Smooth muscle cell (in vitro differentiated cells): ENCODE data around the gene TMEM258. TPM values are rescaled to one million over a fixed set of nuclear protein-coding genes. Genes with fewer than 3 reads are reported as not detected.

ENCODE experiments used
- DNase-seq: peaks from one replicate; lab custom pipeline; 2025; ENCODE audit not compliant: unreplicated experiment; lab: John Stamatoyannopoulos, UW
- H2AFZ ChIP-seq: fragments of 200-600 bp; sonication (generic); 2 replicates; pipeline ENCODE4 v1.6.0; 2016; ENCODE audit warnings: antibody characterized with exemption, low read depth, mild to moderate bottlenecking
- H3F3A ChIP-seq: fragments of 200-600 bp; sonication (generic); 2 replicates; pipeline ENCODE4 v1.6.0; 2017; ENCODE audit warnings: antibody characterized with exemption, low read depth
- H3K27ac ChIP-seq: fragments of 200-600 bp; sonication (generic); 2 replicates; pipeline ENCODE4 v1.5.1; 2016; ENCODE audit warnings: low read depth, mild to moderate bottlenecking
- H3K27me3 ChIP-seq: fragments of 200-600 bp; sonication (generic); 2 replicates; pipeline ENCODE4 v1.6.1; 2016; ENCODE audit warnings: low read depth, mild to moderate bottlenecking
- H3K36me3 ChIP-seq: fragments of 200-600 bp; sonication (generic); 2 replicates; pipeline ENCODE4 v1.5.1; 2016; ENCODE audit warnings: low read depth
- H3K4me1 ChIP-seq: fragments of 200-600 bp; sonication (generic); 2 replicates; pipeline ENCODE4 v1.5.1; 2016; ENCODE audit warnings: low read depth
- H3K4me2 ChIP-seq: fragments of 200-600 bp; sonication (generic); 2 replicates; pipeline ENCODE4 v1.6.0; 2016; ENCODE audit warnings: mild to moderate bottlenecking
- H3K4me3 ChIP-seq: fragments of 200-600 bp; sonication (generic); 2 replicates; pipeline ENCODE4 v1.5.1; 2016; ENCODE audit warnings: mild to moderate bottlenecking
- H3K79me2 ChIP-seq: fragments of 200-600 bp; sonication (generic); 2 replicates; pipeline ENCODE4 v1.6.0; 2016; ENCODE audit warnings: low read depth, mild to moderate bottlenecking
- H3K9ac ChIP-seq: fragments of 200-600 bp; sonication (generic); 2 replicates; pipeline ENCODE4 v1.6.0; 2016; ENCODE audit warnings: low read depth
- H3K9me3 ChIP-seq: fragments of 200-600 bp; sonication (generic); replicated peaks from 2 replicates; pipeline ENCODE4 v1.5.1; 2016; ENCODE audit warnings: low read depth
- H4K20me1 ChIP-seq: fragments of 200-600 bp; sonication (generic); 2 replicates; pipeline ENCODE4 v1.6.0; 2016; ENCODE audit warnings: low read depth
- CTCF ChIP-seq: fragments of 200-600 bp; sonication (generic); IDR thresholded peaks from 2 replicates; pipeline ENCODE4 v1.5.1; 2017; ENCODE audit warnings: borderline replicate concordance, mild to moderate bottlenecking, antibody characterized with exemption; ENCODE audit not compliant: insufficient read depth, poor library complexity, severe bottlenecking
- whole genome bisulfite sequencing: methylation state at CpG from one replicate; pipeline ENCODE4 v1.1.7; 2016; ENCODE audit warnings: low lambda C conversion rate; 5-methylcytosine and 5-hydroxymethylcytosine counted together
- polyA plus RNA-seq: library from polyadenylated mRNA; unstranded; fragments of >200 nt; fragmentation: Nextera tagmentation; extraction: Ambion mirVana; gene quantifications from 2 replicates; pipeline ENCODE4 v1.2.1, GENCODE V29; 2016
- total RNA-seq: library from RNA; depleted of rRNA; stranded (reverse); fragments of >200 nt; gene quantifications from 2 replicates; pipeline ENCODE4 v1.2.3, GENCODE V29; 2014

Gene TMEM258
- total and polyA plus RNA-seq, 2 experiments from 2014 or later, result 118 to 300 TPM

- no peaks in the 10 kb centered on the region for H3K79me2 ChIP-seq
- peaks cover 10% of the 10 kb centered on the region for H4K20me1 ChIP-seq
- WGBS, result 92% methylated on average over 5 of the region's 9 CpGs
- no peaks in the 10 kb centered on the region for H3K4me1 ChIP-seq
- H3F3A ChIP-seq, result peaks cover under 1% of the 10 kb centered on the region
- no peak overlapping the region for H3K4me3 ChIP-seq
- DNase-seq, result no peak
- no peaks in the 10 kb centered on the region for H3K27me3 ChIP-seq
- no peak for TF ChIP-seq CTCF
- no peak overlapping the region for H3K9ac ChIP-seq
- no peak overlapping the region for H2AFZ ChIP-seq
- no peaks in the 10 kb centered on the region for H3K9me3 ChIP-seq
- H3K4me2 ChIP-seq, result no peak overlapping the region
- H3K27ac ChIP-seq, result no peak overlapping the region
- no peaks in the 10 kb centered on the region for H3K36me3 ChIP-seq
Observed at GRCh38 chr11:61780581-61781162, 11.7 kb downstream of the TMEM258 start.

- DNase-seq, result no peak
- no peaks in the 10 kb centered on the region for H3F3A ChIP-seq
- H3K4me3 ChIP-seq, result no peak overlapping the region
- H3K36me3 ChIP-seq, result no peaks in the 10 kb centered on the region
- no peaks in the 10 kb centered on the region for H3K79me2 ChIP-seq
- H3K4me1 ChIP-seq, result no peaks in the 10 kb centered on the region
- H3K4me2 ChIP-seq, result no peak overlapping the region
- 94% methylated on average over 14 of the region's 14 CpGs for WGBS
- peaks cover 10% of the 10 kb centered on the region for H4K20me1 ChIP-seq
- no peaks in the 10 kb centered on the region for H3K9me3 ChIP-seq
- H3K27me3 ChIP-seq, result no peaks in the 10 kb centered on the region
- H3K9ac ChIP-seq, result no peak overlapping the region
- H2AFZ ChIP-seq, result no peak overlapping the region
- no peak for TF ChIP-seq CTCF
- H3K27ac ChIP-seq, result no peak overlapping the region
Observed at GRCh38 chr11:61779666-61780525, 12.5 kb downstream of the TMEM258 start.

- 92% methylated on average over 23 of the region's 24 CpGs for WGBS
- no peak overlapping the region for H3K4me2 ChIP-seq
Observed at GRCh38 chr11:61778920-61779650, 13.3 kb downstream of the TMEM258 start.

More at GRCh38 chr11:61778920-61779650, 13.3 kb downstream of the TMEM258 start:
- no peaks in the 10 kb centered on the region for H3K79me2 ChIP-seq
- no peak overlapping the region for H3K27ac ChIP-seq
- no peak overlapping the region for H3K4me3 ChIP-seq
- H4K20me1 ChIP-seq, result peaks cover 6% of the 10 kb centered on the region
- H3K27me3 ChIP-seq, result no peaks in the 10 kb centered on the region
- H3K4me1 ChIP-seq, result no peaks in the 10 kb centered on the region
- H3K9me3 ChIP-seq, result no peaks in the 10 kb centered on the region
- no peak for TF ChIP-seq CTCF
- no peak overlapping the region for H3K9ac ChIP-seq
- no peaks in the 10 kb centered on the region for H3K36me3 ChIP-seq
- H2AFZ ChIP-seq, result no peak overlapping the region
- DNase-seq, result no peak
- no peaks in the 10 kb centered on the region for H3F3A ChIP-seq
